Fibroblast of the conjunctiva (primary cell): ENCODE results near the gene ZFYVE28.
A peak's percentile ranks its signal among the peaks of the same experiment; 100 is the strongest.
"Not testable (repeated sequence)": the region's sequence is repeated elsewhere in the genome, so short reads cannot be mapped to it uniquely, and the experiment has no call there.

Experiments
- DNase-seq: peaks from one replicate; pipeline ENCODE4 v3.0.0-alpha.2; 2010; ENCODE audit warnings: low read depth

The ZFYVE28 gene

DNA sequence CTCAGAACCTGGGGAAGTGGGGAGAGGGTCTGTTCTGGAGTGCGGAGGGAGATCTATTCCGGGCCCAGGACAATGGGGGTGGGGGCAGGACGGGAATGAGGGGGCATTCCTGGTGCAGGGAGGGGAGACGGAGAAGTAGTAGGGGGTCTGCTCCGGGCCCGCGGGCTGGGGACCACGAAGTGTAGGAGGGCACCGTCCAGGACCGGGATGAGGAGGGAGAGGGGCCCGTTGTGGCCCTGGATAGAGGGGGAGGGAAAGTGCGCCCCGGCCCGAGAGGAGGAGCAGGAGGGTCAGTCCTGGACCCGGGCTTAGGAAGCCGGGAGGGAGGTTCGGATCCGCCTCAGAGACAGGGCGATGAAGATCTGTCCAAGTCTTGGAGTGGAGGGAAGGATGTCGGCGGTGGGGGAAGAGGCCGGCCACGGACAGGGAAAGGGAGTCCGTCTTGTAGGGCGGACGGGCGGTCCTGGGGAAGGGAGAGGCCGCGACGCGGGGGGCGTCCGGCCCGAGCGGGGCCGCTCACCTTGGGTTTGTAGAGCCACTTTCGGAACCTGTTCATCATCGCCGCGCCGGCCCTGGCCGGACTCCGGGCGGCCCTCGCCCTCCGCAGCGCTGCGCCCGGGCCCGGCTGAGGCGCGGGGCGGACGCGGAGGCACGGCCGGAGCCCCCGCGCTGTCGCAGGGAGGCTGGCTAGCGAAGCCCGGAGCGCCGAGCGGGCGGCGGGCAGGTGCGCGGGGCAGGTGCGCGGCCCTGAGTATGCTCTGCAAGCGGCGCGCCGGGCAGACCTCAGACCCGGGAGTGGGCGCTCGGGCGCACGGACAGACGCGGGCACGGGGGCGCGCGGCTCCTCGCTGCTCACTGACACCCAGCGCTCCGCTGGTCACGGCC lies at the start of gene ZFYVE28:
Gene ZFYVE28, minus strand, starts transcription at position 881 of the 885 bp plus-strand sequence. Its CDS starts 322 bp downstream, at position 559.
- no peak for DNase-seq

DNA sequence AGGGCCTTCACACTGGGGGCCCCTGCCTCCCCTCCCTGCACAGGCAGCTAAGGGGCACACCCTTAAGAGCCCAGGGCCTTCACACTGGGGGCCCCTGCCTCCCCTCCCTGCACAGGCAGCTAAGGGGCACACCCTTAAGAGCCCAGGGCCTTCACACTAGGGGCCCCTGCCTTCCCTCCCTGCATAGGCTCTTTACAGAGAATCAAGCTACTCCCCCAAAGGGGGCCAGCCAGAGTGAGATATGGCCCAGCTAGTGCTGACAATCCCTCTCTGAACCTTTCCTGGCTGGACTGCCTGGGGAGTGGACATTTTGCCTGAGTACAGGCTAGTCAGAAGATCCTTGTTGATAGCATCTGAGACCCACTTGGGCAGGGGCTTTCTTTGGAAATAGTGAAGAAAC lies 47.1 kb upstream of the ZFYVE28 start:
- not testable (repeated sequence) for DNase-seq

DNA sequence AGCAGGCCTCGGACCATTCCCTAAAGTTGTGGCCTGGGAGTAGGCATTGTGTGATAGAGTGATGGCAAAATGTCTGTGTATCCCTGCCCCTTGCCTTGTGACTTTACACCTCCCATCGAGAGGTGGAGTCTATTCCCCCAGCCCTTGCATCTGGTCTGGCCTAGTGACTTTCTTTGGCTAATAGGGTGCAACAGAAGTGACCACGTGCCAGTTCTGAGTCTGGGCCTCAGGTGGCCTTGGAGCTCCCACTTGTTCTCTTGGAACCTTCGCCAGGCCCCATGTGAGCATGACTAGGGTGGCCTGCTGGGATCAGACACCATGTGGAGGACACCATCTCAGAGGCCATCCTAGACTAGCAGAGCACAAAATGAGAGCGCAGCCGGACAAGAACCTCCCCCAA lies 46.6 kb upstream of the ZFYVE28 start:
- no peak for DNase-seq

DNA sequence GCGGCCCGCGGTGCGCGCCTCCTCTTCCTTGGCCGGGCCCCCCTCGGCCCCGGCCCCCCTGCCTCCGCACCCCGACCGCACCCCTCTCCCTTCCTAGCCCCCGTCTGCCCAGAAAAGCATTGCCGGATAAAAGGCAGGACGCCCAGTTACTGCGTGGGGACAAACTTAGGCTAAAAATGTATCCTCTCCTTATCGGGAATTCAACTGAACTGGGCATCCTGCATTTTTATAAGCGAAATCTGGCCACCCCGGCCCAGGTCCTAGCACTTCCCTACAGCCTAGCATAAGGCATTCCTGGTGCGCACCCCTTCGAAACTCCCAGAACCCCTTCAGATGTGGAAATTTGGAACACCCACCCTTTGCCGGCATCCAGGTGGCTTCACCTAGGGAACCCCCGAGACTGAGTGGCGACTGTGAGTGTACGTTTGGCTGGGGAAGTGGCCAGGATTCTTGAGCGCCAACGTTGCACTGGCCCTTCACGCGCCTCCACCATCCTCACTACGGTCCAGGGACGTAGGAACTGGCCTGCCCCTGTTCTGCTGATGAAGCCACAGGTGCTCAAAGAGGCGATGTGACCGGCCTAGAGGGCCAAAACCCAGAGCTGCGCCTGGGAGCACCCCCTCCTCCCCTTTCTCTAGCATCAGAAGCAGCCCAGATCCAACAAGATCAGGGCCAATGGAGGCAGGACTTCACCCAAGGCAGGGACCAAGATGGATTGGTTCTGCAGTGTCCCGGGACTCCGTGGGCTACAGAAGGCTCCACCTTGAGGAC lies 44.7 kb upstream of the ZFYVE28 start:
- DNase-seq, result no peak

DNA sequence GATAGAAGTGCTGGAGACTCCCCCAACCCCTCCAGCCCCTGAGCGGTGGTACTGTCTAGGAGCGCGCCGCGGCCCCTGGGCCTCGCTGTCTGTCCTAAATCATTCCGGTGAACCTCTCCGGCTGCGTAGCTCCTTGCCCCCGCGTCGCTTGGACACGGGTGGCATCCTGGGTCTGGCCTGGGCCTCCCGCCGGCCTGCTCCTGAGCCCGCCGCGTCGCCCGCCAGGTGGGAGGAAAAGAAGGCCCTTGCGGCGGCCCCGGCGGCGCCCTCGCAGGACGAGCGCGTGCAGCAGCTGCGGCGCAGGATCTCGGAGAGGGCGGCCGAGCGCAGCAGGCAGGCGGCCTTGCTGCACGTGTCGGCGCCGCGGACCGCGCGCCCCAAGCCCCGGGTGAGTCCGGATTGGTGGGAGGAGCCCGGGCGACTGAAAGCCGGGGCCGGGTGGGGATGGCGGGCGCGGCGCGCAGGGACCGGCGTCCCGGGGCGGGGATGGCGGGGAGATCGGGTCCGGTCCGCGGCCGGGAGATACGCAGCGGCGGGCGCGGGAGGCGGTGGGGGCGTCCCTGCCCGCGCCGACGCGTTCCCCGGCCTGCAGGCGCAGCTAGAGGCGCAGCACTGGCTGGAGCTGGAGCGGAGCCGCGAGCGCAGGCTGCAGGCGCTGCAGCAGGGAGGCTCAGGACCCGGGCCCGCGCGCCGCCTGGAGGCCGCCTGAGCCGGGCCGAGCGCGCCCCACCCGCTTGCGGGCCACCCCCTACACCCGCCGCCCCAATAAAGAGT lies 44.0 kb upstream of the ZFYVE28 start:
- peak; percentile 38 for DNase-seq

DNA sequence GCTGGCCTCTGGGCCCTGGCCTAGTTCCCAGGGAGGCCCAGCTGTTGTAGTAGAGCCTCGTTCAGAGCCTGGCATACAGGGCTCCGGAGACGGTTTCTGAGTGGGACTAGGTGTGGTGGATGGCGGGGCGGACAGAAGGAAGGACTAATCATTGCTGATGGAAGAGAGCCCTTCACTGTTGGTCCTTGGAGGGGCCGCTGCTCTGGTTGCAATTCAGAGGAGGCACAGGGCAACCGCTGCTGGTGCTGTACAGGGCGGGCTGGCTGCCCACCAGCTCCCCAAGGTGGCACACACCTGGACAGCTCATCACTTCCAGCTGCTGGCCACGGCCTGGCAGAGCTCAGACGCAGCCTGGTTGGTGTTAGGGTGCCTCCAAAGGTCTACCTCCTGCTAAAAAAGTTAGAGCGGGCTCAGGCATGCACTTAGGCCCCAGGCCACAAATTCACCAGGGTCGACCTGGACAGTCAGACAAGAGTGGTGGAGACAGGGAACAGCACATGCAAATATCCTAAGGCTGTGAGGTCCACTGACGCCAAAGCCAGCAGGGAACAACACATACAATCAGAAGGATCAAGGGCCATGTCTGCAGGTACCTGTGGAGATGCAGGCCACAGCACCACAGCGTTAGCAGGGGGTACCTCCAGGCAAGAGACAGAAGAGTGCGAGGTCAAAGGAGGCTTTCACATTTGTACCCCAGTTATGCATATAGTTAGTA lies 43.0 kb upstream of the ZFYVE28 start:
- no peak for DNase-seq

DNA sequence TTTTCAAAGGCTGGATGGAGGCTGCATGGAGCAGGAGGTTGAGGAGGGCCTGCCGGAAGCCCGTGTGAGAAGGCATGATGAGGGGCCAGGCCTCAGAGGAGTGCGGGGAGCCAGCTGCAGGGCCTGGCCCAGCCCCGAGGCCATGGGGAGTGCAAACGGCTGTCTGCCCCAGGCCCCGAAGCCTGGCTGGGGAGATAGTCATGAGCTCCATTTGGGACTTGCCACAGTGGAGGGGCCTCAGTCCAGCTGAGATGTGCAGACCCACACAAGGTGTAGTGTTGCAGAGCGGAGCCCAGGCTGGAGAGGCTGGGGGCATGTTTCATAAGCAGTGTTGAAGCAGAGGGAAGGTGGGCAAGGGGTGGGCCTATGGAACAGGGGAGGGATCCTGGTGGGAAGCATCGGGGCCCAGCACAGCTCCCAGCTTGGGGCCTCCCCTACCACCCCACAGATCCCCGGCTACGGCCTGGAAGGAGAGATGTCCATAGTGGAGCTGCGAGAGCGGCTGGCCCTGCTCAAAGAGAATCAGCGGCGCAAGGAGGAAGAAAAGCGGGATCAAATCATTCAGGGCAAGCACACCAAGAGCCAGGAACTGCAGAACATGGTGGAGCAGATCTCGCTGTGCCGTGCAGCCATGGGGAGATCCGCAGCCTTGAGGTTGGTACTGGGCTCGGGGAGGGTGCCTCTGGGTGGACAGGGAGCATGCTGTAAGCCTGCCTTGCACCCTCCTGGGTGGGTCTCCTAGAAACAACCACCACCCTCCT lies 41.3 kb upstream of the ZFYVE28 start:
- DNase-seq, result no peak

DNA sequence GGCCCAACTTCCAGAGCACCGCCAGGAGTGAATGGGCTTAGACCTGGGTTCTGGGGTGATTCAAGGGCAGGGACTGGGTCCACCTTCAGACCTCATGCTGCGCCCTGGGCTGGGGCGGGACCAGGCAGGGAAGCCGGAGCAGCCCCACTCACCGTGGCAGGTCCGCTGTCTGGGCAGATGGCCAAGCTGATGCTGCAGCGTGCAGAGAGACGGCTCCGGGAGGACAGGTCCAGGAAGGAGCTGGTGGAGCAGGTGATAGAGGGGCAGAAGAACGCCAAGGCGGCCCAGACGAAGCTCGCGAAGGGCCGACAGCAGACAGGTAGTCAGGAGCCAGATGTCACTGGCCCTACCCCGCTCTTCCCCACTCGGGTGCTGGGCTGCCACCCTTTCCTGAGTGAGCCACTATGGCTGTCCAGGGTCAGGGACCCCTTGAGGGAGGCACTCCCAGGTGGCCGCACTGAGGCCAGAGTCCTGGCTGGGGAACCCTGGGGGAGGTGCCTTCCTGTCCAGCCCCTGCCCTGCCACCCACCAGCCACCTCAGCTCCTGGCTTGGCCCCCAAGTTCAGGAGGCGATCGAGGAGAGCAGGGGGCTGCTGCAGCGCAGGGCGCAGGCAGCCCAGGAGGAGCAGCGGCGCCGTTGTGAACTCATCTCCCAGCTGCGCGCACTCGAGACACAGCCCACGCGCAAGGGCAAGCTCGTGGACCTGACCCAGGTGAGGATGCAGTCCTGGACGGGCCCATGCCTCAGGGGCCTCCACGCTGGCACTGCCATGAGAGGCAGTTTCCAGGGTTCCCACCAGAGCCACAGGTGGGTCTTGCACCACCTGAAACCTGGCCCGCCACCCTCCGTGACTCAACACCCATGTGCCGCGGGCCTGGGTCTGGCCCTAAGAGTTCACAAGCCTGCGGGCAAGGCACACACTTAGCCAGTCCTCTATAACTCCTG lies 40.4 kb upstream of the ZFYVE28 start:
- DNase-seq, result no peak

DNA sequence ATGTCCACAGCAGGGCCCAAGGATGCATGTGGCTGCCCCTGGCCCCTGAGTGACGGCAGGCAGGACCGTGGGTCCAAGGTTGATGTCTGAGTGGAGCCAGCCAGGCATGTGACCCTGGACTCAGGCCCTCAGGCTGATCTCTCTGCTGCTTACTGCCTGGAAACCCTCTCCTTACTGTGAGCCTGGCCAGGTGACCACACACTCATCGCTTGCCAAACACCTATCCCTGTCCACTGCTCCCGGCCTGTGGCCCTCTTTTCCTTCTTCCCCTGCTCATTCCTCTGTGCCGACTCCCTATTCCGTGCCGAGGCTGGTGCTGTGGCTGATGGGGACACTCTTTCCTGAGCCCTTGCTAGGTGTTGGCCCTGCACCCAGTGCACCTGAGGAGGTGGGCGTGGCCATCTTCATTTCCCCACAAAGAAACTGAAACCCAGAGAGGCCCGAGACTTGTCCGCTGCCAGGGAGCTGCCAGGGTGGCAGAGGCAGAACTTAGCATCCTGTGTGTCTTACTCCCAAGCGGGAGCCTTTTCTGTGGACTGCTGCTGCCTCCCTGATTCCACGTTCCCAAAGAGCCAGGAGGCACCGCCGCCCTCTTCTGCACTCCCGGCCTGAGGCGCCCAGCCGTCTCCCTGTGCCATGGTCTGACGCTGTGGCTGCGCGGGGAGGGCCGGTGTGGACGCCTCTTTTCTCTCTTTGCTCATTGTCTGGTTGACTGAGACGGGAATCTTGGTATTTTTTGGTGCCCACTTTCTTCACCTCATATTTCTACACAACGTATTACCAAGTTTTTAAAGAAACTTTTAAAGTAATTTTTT lies 39.2 kb upstream of the ZFYVE28 start:
- DNase-seq, result no peak

DNA sequence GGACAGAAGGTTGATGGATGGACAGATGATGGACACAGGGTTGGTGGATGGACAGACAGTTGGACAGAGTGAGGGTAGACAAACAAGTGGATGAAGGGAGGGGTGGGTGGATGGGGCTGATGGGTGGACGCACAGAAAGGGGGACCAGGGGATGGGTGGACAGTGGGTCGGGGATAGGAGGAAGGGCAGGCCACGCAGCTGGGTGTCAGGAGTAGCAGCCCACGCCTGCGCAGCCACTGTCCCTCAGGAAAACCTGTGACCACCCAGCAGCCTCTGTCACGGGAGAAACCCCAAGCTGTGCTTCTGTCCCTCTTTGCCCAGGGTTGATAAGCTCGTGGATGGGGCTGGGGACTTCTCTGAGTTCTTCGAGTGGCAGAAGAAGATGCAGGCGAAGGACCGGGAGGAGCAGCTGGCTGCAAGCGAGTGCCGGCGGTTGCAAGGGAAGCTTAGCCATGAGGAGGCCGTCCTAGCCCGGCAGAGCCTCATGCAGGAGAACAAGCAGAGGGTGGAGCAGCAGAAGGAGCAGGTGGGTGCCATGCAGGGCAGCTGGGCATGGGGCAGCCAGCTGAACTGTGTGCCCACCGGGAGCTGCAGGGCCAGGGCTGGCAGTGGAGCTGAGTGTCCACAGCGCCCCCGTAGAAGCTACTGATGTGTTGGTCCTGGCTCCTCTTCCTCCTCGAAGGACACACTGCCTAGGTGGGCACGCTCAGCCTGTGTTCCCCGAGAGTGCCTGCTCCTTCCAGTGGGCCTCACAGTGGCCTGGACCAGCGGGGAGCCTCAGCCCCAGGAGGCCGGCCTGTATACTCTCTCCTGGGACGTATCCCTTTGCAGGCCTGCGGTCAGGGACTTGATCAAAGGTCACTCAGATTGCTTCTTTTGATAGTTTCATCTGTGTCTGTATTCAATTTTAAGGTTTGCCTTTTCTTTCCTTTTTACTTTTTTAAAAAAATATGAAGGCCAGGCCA lies 33.7 kb upstream of the ZFYVE28 start:
- no peak for DNase-seq

DNA sequence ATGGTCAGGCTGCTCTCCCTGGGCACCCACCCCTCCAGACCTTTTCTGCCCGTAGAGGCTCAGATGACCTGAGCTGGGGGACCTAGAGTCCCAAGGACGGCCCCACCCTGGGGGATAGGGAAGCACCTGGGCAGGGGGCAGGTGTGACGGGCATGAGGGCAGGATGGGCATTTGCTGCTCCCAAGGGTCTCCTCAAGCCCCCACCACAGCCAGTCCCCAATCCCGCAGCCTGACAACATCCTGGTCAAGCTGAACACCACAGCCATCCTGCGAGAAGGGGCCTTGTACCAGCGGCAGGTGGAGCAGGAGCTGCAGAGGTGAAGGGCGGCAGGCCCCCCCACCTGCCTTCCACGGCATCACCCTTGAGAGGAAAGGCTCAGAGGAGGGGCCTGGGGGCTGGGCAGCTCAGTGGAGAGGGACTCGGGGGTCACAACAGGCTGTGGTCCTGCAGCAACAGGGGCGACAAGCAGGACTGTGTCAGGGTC lies 32.6 kb upstream of the ZFYVE28 start:
- DNase-seq, result no peak

DNA sequence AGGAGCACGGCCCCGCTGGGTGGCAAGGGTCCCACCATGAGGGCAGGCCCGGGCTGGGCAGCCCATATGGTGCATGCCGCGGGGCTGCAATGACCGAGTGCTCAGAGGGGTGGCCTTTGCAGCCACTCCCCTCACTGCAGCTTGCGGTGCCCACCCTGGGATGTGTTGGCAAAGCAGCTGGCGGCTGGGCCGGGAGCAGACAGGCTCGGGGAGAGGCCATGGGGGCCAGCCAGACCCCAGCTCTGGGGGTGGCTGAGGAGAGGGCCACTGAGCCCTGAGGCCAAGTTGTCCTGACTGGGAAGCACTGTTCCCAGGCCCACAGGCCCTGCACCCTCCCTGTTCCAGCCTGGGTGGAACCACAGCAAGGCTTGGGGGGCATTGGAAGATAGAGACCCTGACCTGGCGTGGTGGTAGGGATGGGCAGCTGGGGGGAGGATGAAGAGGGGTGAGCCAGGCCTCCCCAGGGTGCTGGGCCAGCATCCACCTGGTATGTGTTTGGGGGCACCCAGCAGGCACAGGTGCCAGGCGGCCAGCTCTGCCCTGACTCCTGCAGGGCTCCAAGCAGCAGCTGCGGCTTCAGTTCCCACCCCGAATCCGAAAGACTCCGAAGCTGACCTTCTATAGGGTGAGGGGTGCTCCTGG lies 32.1 kb upstream of the ZFYVE28 start:
- DNase-seq, result no peak

DNA sequence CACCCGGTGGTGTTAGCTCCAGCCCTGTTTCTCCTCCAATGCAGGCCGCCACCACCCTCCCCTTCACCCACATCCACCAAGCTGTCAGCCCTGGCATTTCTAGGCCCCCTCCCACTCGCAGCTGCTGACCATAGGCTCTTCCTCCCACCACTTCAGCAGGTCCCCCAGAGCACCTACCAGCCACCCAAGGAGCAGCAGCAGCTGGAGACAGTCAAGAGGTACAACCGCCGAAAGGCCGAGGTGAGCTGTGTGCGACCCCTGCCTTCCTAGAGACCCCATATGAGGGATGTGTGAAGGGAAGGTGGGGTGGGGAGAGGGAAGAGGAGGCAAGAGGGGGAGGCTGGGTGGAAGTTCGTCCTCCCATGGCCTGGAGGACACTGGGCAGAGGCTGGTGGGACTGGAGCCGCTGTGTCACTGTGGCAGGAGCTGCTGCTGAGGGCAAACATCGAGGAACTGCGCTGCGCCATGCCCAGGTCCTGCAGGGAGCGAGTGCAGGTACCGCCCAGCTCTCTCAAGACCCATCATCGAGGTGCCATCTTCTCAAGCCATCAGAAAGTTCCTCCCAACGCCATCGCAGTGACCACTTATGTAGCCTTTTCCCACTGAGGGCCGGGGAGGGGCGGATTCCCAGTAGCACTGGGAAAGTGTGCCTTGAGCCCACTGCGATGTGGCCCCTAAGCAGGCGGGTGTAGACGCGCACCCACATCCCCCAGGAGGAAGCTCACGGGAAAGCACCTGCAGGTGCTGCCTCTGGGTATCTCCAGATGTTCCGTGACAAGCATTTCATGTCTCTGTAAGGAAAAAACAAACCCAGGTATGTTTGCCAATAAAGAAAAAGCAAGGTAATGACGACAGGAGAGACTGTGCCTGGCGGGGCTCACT lies 31.3 kb upstream of the ZFYVE28 start:
- no peak for DNase-seq

DNA sequence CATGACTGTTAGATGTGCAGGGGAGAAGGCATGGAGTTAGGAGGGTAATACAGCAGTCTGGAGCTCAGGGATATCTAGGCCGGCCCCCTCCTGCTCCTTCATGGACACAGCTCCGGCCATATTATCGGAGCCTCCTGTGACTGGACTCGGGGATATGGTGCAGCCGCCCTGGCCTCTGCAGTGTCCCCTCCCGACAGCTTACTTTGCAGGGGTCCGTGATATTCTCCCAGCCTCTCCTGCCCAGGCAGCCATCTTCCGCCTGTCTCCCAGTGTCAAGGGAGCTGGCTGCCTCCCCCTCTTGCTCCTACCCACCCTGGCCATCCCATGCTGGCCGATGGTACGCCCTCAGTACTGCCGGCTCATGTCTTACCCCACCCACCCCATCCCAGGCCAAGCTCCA lies 30.6 kb upstream of the ZFYVE28 start:
- no peak for DNase-seq

DNA sequence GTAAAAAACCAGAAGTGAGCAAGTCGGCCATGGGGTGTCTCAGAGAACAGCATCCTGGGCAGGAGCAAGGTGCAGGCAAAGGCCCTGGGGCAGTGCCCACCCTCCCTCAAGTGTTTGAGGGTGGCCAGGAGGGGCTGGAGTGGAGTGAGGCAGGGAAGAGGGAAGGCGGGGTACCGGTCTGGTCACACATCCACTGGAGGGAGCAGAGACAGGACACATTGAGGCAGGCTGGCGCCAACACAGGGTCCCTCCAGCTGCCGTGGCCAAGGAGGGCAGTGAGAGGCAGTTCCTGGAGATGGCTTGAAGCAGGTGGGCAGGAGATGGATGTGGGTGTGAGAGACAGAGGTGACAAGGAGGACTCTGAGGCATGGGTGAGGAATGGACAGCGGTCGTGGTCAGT lies 30.1 kb upstream of the ZFYVE28 start:
- no peak for DNase-seq
